ENCODE measurements around the gene AHRR.
"Not testable (repeated sequence)": the region's sequence is repeated elsewhere in the genome, so short reads cannot be mapped to it uniquely, and the experiment has no call there.

AHRR gene

GRCh38 chr5:374631-375335 is 53.3 kb downstream of the AHRR start:
- DNase-seq (ENCODE audit: insufficient read length, low spot score): no peak
- no peak for TF ChIP-seq POLR2A (IDR thresholded peaks at IDR 0.05; ENCODE audit: low read depth, low read length)
- FAIRE-seq: no peak

GRCh38 chr5:375336-375920 is 53.9 kb downstream of the AHRR start:
- TF ChIP-seq POLR2A (IDR thresholded peaks at IDR 0.05; ENCODE audit: low read depth, low read length): no peak
- no peak for FAIRE-seq
- no peak for DNase-seq (ENCODE audit: insufficient read length, low spot score)

GRCh38 chr5:375921-376798 is 54.6 kb downstream of the AHRR start:
- TF ChIP-seq POLR2A (IDR thresholded peaks at IDR 0.05; ENCODE audit: low read depth, low read length): no peak
- FAIRE-seq (no peak), DNase-seq (ENCODE audit: insufficient read length, low spot score) (no peak)

GRCh38 chr5:376799-377325 is 55.3 kb downstream of the AHRR start:
- FAIRE-seq: no peak
- no peak for TF ChIP-seq POLR2A (IDR thresholded peaks at IDR 0.05; ENCODE audit: low read depth, low read length)
- DNase-seq (ENCODE audit: insufficient read length, low spot score): no peak

GRCh38 chr5:377326-377981 is 55.9 kb downstream of the AHRR start:
- no peak for TF ChIP-seq POLR2A (IDR thresholded peaks at IDR 0.05; ENCODE audit: low read depth, low read length)
- FAIRE-seq (no peak), DNase-seq (ENCODE audit: insufficient read length, low spot score) (no peak)

- no peak for TF ChIP-seq POLR2A (IDR thresholded peaks at IDR 0.05; ENCODE audit: low read depth, low read length)
- FAIRE-seq: no peak
- DNase-seq (ENCODE audit: insufficient read length, low spot score): no peak
Observed at GRCh38 chr5:378301-378891, 56.9 kb downstream of the AHRR start.

- no peak for DNase-seq (ENCODE audit: insufficient read length, low spot score)
- no peak for TF ChIP-seq POLR2A (IDR thresholded peaks at IDR 0.05; ENCODE audit: low read depth, low read length)
- no peak for FAIRE-seq
Observed at GRCh38 chr5:378976-379742, 57.6 kb downstream of the AHRR start.

GRCh38 chr5:380701-381309 is 59.3 kb downstream of the AHRR start:
- DNase-seq (ENCODE audit: insufficient read length, low spot score) (no peak), FAIRE-seq (no peak)
- TF ChIP-seq POLR2A (IDR thresholded peaks at IDR 0.05; ENCODE audit: low read depth, low read length): no peak

- FAIRE-seq (no peak), DNase-seq (ENCODE audit: insufficient read length, low spot score) (no peak)
- TF ChIP-seq POLR2A (IDR thresholded peaks at IDR 0.05; ENCODE audit: low read depth, low read length): no peak
Observed at GRCh38 chr5:383066-383465, 61.6 kb downstream of the AHRR start.

- DNase-seq (ENCODE audit: insufficient read length, low spot score): no peak
- no peak for FAIRE-seq
- TF ChIP-seq POLR2A (IDR thresholded peaks at IDR 0.05; ENCODE audit: low read depth, low read length): no peak
Observed at GRCh38 chr5:383621-384020, 62.1 kb downstream of the AHRR start.

- not testable (repeated sequence) for DNase-seq (ENCODE audit: insufficient read length, low spot score)
Observed at GRCh38 chr5:384576-384975, 63.1 kb downstream of the AHRR start.

GRCh38 chr5:385321-385720 is 63.8 kb downstream of the AHRR start:
- DNase-seq (ENCODE audit: insufficient read length, low spot score) (no peak), FAIRE-seq (no peak)
- no peak for TF ChIP-seq POLR2A (IDR thresholded peaks at IDR 0.05; ENCODE audit: low read depth, low read length)

More at GRCh38 chr5:384576-384975, 63.1 kb downstream of the AHRR start:
- not testable (repeated sequence) for FAIRE-seq
